GM18870 (cell line): Measurements from ENCODE around the gene FBXO44.

Source experiments
- ATAC-seq: cut with Tn5 transposase; IDR thresholded peaks from one replicate; pipeline ENCODE4 v1.9.1; 2021; ENCODE audit warnings: moderate library complexity; ENCODE audit not compliant: unreplicated experiment

The FBXO44 gene

GRCh38 chr1:11657654-11658053, 3.0 kb downstream of the FBXO44 start:
- ATAC-seq = no peak

GRCh38 chr1:11658542-11658941, 3.9 kb downstream of the FBXO44 start:
- ATAC-seq = no peak

GRCh38 chr1:11659748-11660147, 5.1 kb downstream of the FBXO44 start:
- no peak for ATAC-seq

- no peak for ATAC-seq
Observed at GRCh38 chr1:11661103-11661502, 6.4 kb downstream of the FBXO44 start.

GRCh38 chr1:11664336-11665065, 9.8 kb downstream of the FBXO44 start:
- no peak for ATAC-seq

GRCh38 chr1:11668516-11668915, 13.8 kb downstream of the FBXO44 start:
- no peak for ATAC-seq

- no peak for ATAC-seq
Observed at GRCh38 chr1:11670747-11671146, 16.1 kb downstream of the FBXO44 start.

- ATAC-seq = no peak
Observed at GRCh38 chr1:11671205-11671543, 16.5 kb downstream of the FBXO44 start.

GRCh38 chr1:11671544-11672286, 17.0 kb downstream of the FBXO44 start:
- ATAC-seq = no peak

GRCh38 chr1:11673089-11673769, 18.6 kb downstream of the FBXO44 start:
- ATAC-seq = no peak

- ATAC-seq = no peak
Observed at GRCh38 chr1:11674488-11674887, 19.8 kb downstream of the FBXO44 start.

- ATAC-seq = no peak
Observed at GRCh38 chr1:11675325-11675724, 20.6 kb downstream of the FBXO44 start.

- no peak for ATAC-seq
Observed at GRCh38 chr1:11676386-11677103, 21.9 kb downstream of the FBXO44 start.

GRCh38 chr1:11678442-11678841, 23.8 kb downstream of the FBXO44 start:
- ATAC-seq = no peak

- ATAC-seq = peak; percentile 26
Observed at GRCh38 chr1:11680270-11681070, 25.8 kb downstream of the FBXO44 start.

GRCh38 chr1:11681071-11681771, 26.5 kb downstream of the FBXO44 start, which contains the start of gene MAD2L2:
TSS of gene MAD2L2 (minus strand) at chr1:11681148. CDS start at chr1:11680601, 547 bp downstream.
- peak; percentile 39 for ATAC-seq

GRCh38 chr1:11682287-11682771, 27.7 kb downstream of the FBXO44 start:
- ATAC-seq = no peak

GRCh38 chr1:11682799-11683198, 28.1 kb downstream of the FBXO44 start:
- no peak for ATAC-seq

GRCh38 chr1:11684070-11684469, 29.4 kb downstream of the FBXO44 start:
- no peak for ATAC-seq
